IPS-15b (cell line): ENCODE measurements around the gene TMEM38A.
"Not testable (repeated sequence)": the region's sequence is repeated elsewhere in the genome, so short reads cannot be mapped to it uniquely, and the experiment has no call there.

Source experiments
- H3K27me3 ChIP-seq: one replicate; pipeline ENCODE4 v1.6.1; 2013; ENCODE audit warnings: low read length; ENCODE audit not compliant: control insufficient read depth, insufficient read depth
- H3K36me3 ChIP-seq: one replicate; pipeline ENCODE4 v1.6.1; 2013; ENCODE audit warnings: low read length; ENCODE audit not compliant: control insufficient read depth, insufficient read depth
- H3K4me1 ChIP-seq: one replicate; pipeline ENCODE4 v1.6.1; 2013; ENCODE audit warnings: mild to moderate bottlenecking, low read length; ENCODE audit not compliant: control insufficient read depth, insufficient read depth
- H3K4me3 ChIP-seq: one replicate; pipeline ENCODE4 v1.5.1; 2013; ENCODE audit warnings: low read depth, low read length
- H3K9ac ChIP-seq: one replicate; pipeline ENCODE4 v1.6.1; 2013; ENCODE audit warnings: low read depth, mild to moderate bottlenecking, low read length
- H3K9me3 ChIP-seq: one replicate; pipeline ENCODE4 v1.6.1; 2013; ENCODE audit warnings: mild to moderate bottlenecking, low read length; ENCODE audit not compliant: control insufficient read depth, insufficient read depth

TMEM38A gene

GRCh38 chr19:16684216-16684615 lies 23.3 kb downstream of the TMEM38A start:
- H3K4me1 ChIP-seq = no peaks in the 10 kb centered on the region
- no peaks in the 10 kb centered on the region for H3K27me3 ChIP-seq
- no peak overlapping the region for H3K4me3 ChIP-seq
- no peaks in the 10 kb centered on the region for H3K9me3 ChIP-seq
- peaks cover 7% of the 10 kb centered on the region for H3K36me3 ChIP-seq
- no peak overlapping the region for H3K9ac ChIP-seq

DNA sequence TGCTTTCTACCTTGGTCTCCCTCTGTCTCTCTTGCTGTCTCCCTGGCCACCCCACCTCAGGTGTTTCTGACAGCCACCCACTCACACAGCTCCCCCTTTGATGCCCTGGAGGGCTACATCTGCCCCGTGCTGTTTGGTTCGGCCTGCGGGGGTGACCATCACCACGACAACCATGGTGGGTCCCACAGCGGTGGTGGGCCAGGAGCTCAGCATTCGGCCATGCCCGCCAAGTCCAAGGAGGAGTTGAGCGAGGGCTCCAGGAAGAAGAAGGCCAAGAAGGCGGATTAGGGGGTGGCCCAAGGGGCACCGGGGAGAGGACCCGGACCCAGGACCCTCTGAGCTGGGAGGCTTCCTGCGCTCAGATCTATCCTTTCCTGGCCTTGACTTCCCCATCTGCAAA lies 27.1 kb downstream of the TMEM38A start:
- Histone ChIP-seq H3K9me3 (no peaks in the 10 kb centered on the region), H3K4me1 (no peaks in the 10 kb centered on the region), H3K4me3 (no peak overlapping the region), H3K9ac (no peak overlapping the region), H3K27me3 (no peaks in the 10 kb centered on the region), H3K36me3 (no peaks in the 10 kb centered on the region)

GRCh38 chr19:16698914-16699313 lies 38.0 kb downstream of the TMEM38A start:
- Histone ChIP-seq H3K9me3 (no peaks in the 10 kb centered on the region), H3K36me3 (no peaks in the 10 kb centered on the region), H3K27me3 (no peaks in the 10 kb centered on the region), H3K4me1 (no peaks in the 10 kb centered on the region), H3K4me3 (no peak overlapping the region), H3K9ac (no peak overlapping the region)

- Histone ChIP-seq H3K9me3 (no peaks in the 10 kb centered on the region), H3K9ac (no peak overlapping the region), H3K36me3 (no peaks in the 10 kb centered on the region), H3K4me3 (no peak overlapping the region), H3K27me3 (no peaks in the 10 kb centered on the region), H3K4me1 (no peaks in the 10 kb centered on the region)
Measured at GRCh38 chr19:16702123-16702522, 41.2 kb downstream of the TMEM38A start.

- no peaks in the 10 kb centered on the region for H3K4me1 ChIP-seq
- H3K27me3 ChIP-seq = no peaks in the 10 kb centered on the region
- H3K4me3 ChIP-seq = no peak overlapping the region
- no peak overlapping the region for H3K9ac ChIP-seq
- H3K9me3 ChIP-seq = no peaks in the 10 kb centered on the region
- H3K36me3 ChIP-seq = no peaks in the 10 kb centered on the region
Measured at GRCh38 chr19:16703677-16704076, 42.7 kb downstream of the TMEM38A start.

- H3K27me3 ChIP-seq, H3K4me1 ChIP-seq, H3K4me3 ChIP-seq, H3K9ac ChIP-seq, H3K36me3 ChIP-seq, H3K9me3 ChIP-seq: not testable (repeated sequence)
Measured at GRCh38 chr19:16710870-16711269, 49.9 kb downstream of the TMEM38A start.

DNA sequence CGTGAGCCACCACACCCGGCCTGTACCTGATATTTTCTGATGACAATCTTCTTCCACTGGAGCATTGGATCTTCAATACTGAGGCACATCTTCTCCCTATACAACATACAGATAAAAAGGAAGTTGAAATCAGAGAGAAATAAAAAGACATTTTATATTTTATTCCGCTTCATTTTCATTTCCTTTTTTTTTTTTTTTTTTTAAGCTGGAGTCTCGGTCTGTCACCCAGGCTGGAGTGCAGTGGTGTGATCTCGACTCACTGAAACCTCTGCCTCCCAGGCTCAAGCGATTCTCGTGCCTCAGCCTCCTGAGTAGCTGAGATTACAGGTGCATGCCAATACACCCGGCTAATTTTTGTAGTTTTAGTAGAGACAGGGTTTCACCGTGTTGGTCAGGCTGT lies 51.4 kb downstream of the TMEM38A start:
- H3K9me3 ChIP-seq, H3K4me3 ChIP-seq, H3K27me3 ChIP-seq, H3K9ac ChIP-seq, H3K4me1 ChIP-seq, H3K36me3 ChIP-seq: not testable (repeated sequence)

GRCh38 chr19:16714702-16715287 lies 53.9 kb downstream of the TMEM38A start:
- H3K27me3 ChIP-seq = no peaks in the 10 kb centered on the region
- H3K4me1 ChIP-seq = no peaks in the 10 kb centered on the region
- H3K4me3 ChIP-seq = no peak overlapping the region
- no peak overlapping the region for H3K9ac ChIP-seq
- H3K9me3 ChIP-seq = no peaks in the 10 kb centered on the region
- H3K36me3 ChIP-seq = no peaks in the 10 kb centered on the region

DNA sequence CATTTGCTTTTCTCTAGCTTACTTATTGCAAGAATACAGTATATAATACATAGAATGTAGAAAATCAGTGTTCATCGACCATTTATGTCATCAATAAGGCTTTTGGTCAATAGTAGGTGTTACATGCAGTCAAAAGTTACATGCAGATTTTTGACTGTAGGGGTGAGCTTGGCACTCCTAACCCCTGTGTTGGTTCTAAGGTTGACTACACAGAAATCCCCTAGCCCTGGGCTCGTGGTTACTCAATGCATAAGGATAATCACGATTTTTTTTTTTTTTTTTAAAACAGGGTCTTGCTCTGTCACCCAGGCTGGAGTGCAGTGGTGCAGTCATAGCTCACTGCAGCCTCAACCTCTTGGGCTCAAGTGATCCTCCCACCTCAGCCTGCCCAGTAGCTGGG lies 54.7 kb downstream of the TMEM38A start:
- H3K4me3 ChIP-seq = no peak overlapping the region
- H3K4me1 ChIP-seq = no peaks in the 10 kb centered on the region
- H3K9ac ChIP-seq = no peak overlapping the region
- H3K27me3 ChIP-seq = no peaks in the 10 kb centered on the region
- no peaks in the 10 kb centered on the region for H3K9me3 ChIP-seq
- no peaks in the 10 kb centered on the region for H3K36me3 ChIP-seq

- Histone ChIP-seq H3K9me3 (no peaks in the 10 kb centered on the region), H3K27me3 (no peaks in the 10 kb centered on the region), H3K4me3 (no peak overlapping the region), H3K4me1 (no peaks in the 10 kb centered on the region), H3K9ac (no peak overlapping the region), H3K36me3 (no peaks in the 10 kb centered on the region)
Measured at GRCh38 chr19:16721051-16721450, 60.1 kb downstream of the TMEM38A start.

- Histone ChIP-seq H3K9ac (no peak overlapping the region), H3K9me3 (no peaks in the 10 kb centered on the region), H3K4me3 (no peak overlapping the region), H3K4me1 (no peaks in the 10 kb centered on the region), H3K36me3 (no peaks in the 10 kb centered on the region), H3K27me3 (no peaks in the 10 kb centered on the region)
Measured at GRCh38 chr19:16722591-16722990, 61.7 kb downstream of the TMEM38A start.

DNA sequence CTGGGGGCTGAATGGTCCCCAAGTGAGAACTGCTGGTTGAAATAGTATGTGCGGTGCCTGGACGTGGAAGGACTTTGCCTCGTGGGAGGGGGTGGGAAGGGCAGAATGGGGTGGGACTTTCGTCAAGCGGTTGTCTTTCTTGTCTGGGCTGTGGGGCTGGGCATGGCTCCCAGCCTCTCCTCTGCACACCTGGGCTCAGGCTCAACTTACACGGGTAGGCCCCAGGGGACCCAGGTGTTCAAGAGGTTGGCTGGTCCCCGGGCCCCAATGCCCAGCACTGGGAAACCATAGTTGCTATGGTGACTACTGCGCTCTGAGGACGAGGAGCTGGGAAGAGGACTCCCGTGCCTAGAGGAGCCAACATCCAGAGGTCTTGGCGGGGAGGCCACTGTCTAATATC lies 66.0 kb downstream of the TMEM38A start:
- H3K9me3 ChIP-seq = no peaks in the 10 kb centered on the region
- no peak overlapping the region for H3K4me3 ChIP-seq

More for the DNA sequence above, 66.0 kb downstream of the TMEM38A start:
- no peak overlapping the region for H3K9ac ChIP-seq
- no peaks in the 10 kb centered on the region for H3K36me3 ChIP-seq
- no peaks in the 10 kb centered on the region for H3K27me3 ChIP-seq
- no peaks in the 10 kb centered on the region for H3K4me1 ChIP-seq
